ENCODE data around the gene SEMA4D. TPM values are rescaled to one million over a fixed set of nuclear protein-coding genes. Genes with fewer than 3 reads are reported as not detected.
A peak's percentile ranks its signal among the peaks of the same experiment; 100 is the strongest.

Gene SEMA4D
- total RNA-seq, 4 donors from 2014 or later = 13.4 to 27.3 (median 24.8) TPM

DNA sequence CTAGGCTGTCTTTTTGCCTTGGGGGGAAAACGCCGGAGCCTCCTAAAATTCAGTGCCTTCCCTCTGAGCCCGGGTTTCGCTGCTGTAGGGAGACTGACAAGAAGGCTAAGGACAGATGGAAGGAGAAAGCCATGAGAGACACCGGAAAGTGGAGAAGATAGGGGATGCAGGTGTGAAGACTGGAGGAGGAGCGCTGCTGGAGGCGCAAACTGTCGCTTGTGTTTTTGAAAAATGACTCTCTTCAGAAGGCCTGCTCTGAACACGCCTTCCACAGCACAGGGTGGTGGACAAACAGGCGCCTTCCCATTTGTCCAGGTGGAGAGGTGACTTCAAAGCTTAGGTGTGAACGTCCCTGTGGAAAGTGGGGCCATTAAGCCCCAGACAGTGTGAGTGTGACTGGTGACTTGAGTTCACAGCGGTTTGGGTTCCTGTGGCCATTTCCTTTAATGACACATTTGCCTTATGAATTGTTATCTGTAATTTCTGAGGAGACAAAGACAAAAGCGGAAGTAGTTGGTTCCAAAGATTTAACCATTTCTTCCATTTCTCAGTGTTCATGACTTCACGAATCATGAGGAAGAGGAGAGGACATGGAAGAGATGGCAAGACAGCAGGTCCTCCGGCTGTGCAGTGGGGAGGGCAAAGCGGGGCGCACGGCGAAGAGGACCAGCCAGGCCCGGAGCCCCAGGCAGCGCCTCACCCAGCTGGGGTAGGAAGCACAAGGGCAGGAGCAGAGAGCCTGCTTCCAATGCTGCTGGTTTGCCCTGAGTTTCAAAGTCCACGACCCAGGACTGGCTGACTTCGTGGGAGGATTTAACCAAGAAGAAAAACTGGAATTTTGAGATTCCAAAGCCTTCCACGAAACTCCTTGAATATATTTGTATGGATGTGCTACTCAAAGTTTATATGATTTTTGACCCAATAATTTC lies 27.8 kb upstream of the SEMA4D start:
- Histone ChIP-seq H3K36me3 (no peaks in the 10 kb centered on the region), H3K27me3 (no peaks in the 10 kb centered on the region), H3K9me3 (peaks cover 0 to 11% (median 0%) of the 10 kb centered on the region in 4 donors), H3K4me1 (peaks cover 0 to 31% (median 19%) of the 10 kb centered on the region in 4 donors), H3K4me3 (no peak overlapping the region), H3K27ac (peak overlapping the region in 1 of 4 donors; percentile 2)
- TF ChIP-seq EP300 (IDR thresholded peaks at IDR 0.05) = peak in 1 of 2 donors; percentile 6
- TF ChIP-seq, protein P1, sequence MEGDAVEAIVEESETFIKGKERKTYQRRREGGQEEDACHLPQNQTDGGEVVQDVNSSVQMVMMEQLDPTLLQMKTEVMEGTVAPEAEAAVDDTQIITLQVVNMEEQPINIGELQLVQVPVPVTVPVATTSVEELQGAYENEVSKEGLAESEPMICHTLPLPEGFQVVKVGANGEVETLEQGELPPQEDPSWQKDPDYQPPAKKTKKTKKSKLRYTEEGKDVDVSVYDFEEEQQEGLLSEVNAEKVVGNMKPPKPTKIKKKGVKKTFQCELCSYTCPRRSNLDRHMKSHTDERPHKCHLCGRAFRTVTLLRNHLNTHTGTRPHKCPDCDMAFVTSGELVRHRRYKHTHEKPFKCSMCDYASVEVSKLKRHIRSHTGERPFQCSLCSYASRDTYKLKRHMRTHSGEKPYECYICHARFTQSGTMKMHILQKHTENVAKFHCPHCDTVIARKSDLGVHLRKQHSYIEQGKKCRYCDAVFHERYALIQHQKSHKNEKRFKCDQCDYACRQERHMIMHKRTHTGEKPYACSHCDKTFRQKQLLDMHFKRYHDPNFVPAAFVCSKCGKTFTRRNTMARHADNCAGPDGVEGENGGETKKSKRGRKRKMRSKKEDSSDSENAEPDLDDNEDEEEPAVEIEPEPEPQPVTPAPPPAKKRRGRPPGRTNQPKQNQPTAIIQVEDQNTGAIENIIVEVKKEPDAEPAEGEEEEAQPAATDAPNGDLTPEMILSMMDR (IDR thresholded peaks at IDR 0.05) = no peak
- 72 to 74% methylated on average over 24 of the region's 24 CpGs for WGBS, 2 donors
- DNase-seq (ENCODE audit: low spot score in 2 of 2) = no peak

DNA sequence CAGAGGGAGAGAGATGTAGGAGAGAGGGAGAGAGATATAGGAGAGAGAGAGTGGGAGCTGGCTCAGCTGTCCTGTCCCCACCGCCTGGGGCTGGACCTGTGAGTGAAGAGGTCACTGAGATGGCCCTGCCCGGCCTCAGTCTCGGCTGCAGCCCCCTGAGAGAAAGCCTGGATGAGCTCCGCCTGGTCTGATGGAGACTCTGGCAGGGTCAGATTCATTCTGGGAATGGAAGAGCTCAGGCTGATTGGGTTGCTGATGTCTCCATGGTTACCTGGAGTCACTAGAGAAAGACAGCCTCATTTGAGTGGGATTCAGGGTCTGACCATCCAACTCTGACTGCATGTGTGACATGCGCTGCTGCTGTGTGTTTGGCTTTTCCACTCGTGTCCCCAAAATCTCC lies 27.1 kb upstream of the SEMA4D start:
- DNase-seq (ENCODE audit: low spot score in 2 of 2) = no peak
- Histone ChIP-seq H3K9me3 (peaks cover 0 to 11% (median 0%) of the 10 kb centered on the region in 4 donors), H3K4me3 (no peak overlapping the region), H3K27ac (no peak overlapping the region), H3K36me3 (no peaks in the 10 kb centered on the region), H3K4me1 (peaks cover 0 to 31% (median 13%) of the 10 kb centered on the region in 4 donors), H3K27me3 (no peaks in the 10 kb centered on the region)
- 65 to 72% methylated on average over 6 of the region's 6 CpGs for WGBS, 2 donors
- TF ChIP-seq POLR2A (IDR thresholded peaks at IDR 0.05) (no peak), EP300 (IDR thresholded peaks at IDR 0.05) (no peak)
- TF ChIP-seq, protein P1 (IDR thresholded peaks at IDR 0.05) = no peak

DNA sequence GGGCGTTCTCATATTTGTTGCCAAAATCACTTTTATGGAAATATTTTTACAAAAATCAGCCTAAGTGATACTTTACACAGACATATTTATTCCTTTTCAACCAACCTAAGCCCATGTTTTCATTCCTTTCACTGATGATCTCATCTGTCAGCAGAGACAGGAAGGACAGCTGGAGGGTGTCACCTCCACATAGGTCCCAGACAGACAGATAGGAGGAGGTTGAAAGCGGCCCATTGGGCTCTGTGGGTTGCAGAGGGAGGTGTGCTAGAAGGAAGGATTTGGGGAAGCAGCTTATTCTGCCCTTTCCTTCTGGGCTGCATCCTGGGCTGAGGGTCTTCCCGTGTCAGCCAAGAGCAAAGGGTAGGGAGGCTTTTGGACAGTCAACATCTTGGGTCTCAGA lies 26.0 kb upstream of the SEMA4D start:
- peak overlapping the region in 1 of 4 donors; percentile 82 for H3K27ac ChIP-seq
- TF ChIP-seq EP300 (IDR thresholded peaks at IDR 0.05) = no peak
- TF ChIP-seq, protein P1 (IDR thresholded peaks at IDR 0.05) = no peak
- no peak for TF ChIP-seq POLR2A (IDR thresholded peaks at IDR 0.05)

DNA sequence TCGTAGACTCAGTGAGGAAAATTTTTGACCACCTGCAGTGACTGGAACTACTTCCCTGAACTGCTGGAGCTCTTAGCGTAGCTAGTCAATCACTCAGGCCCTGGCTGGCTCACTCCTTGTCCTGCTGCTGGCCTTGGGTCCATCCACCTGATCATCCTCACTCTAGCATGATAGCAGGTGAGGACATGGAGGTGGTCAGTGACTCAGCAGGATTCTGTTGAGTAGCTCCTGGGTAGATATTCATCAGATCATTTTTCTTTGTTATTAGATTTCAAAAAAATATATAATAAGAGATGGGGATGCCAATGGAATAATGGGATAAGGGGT lies 25.0 kb upstream of the SEMA4D start:
- H3K27me3 ChIP-seq = no peaks in the 10 kb centered on the region
- H3K27ac ChIP-seq = peak overlapping the region in 1 of 4 donors; percentile 82
- peaks cover 0 to 6% (median 0%) of the 10 kb centered on the region in 4 donors for H3K9me3 ChIP-seq
- WGBS, 2 donors = 69 to 75% methylated on average over 2 of the region's 2 CpGs
- DNase-seq (ENCODE audit: low spot score in 2 of 2) = no peak
- H3K4me3 ChIP-seq = no peak overlapping the region
- no peaks in the 10 kb centered on the region for H3K36me3 ChIP-seq
- TF ChIP-seq EP300 (IDR thresholded peaks at IDR 0.05) (no peak), POLR2A (IDR thresholded peaks at IDR 0.05) (no peak)
- TF ChIP-seq, protein P1 (IDR thresholded peaks at IDR 0.05) = no peak
- peaks cover 0 to 24% (median 4%) of the 10 kb centered on the region in 4 donors for H3K4me1 ChIP-seq

More for the DNA sequence above, 26.0 kb upstream of the SEMA4D start:
- Histone ChIP-seq H3K27me3 (no peaks in the 10 kb centered on the region), H3K4me3 (no peak overlapping the region), H3K9me3 (peaks cover 0 to 11% (median 0%) of the 10 kb centered on the region in 4 donors), H3K36me3 (no peaks in the 10 kb centered on the region), H3K4me1 (peaks cover 0 to 28% (median 7%) of the 10 kb centered on the region in 4 donors)
- 77 to 86% methylated on average over 3 of the region's 3 CpGs for WGBS, 2 donors
- no peak for DNase-seq (ENCODE audit: low spot score in 2 of 2)
